HG02970 (cell line): ENCODE data around the gene FBXO27.
"Not testable (repeated sequence)": the region's sequence is repeated elsewhere in the genome, so short reads cannot be mapped to it uniquely, and the experiment has no call there.

Experiments
- ATAC-seq: cut with Tn5 transposase; IDR thresholded peaks from one replicate; pipeline ENCODE4 v1.9.1; 2021; ENCODE audit warnings: mild to moderate bottlenecking, moderate library complexity, moderate number of reproducible peaks; ENCODE audit not compliant: unreplicated experiment, low FRiP score

Gene FBXO27

DNA sequence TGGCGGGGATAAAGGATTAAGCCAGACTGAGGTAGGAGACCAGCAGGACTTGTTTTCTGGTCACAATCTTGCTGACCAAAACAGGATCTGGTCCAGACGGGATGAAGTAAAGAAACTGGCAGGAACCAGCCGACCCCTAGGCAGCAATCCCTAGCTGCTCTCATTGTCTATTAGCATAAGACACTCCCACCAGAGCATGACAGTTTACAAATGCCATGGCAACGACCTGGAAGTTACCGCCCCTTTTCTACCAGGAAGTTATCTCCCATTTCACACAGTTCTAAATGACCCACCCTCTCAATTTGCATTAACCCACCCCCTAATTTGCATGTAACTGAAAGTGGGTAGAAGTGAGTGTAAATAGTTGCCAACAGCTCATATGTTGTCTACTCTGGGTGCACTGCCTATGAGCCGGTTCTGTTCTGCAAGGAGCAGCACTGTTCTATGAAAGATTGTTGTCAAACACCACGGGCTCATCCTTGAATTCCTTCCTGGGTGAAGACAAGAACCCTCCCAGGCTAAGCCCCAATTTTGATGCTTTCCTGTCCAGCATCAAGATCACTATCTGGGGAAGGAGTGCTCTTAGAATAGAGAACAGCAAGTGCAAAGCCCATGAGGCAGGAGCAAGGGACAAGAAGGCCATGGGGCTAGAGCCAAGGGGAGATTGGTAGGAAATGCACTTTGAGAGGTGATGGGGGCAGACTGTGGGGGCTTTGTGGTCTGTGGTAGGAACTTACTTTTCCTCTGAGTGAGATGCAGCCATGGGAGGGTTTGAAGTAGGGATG lies 13.9 kb upstream of the FBXO27 start:
- ATAC-seq: no peak

- no peak for ATAC-seq
These were observed 13.2 kb upstream of the FBXO27 start for GRCh38 chr19:39045506-39045905.

GRCh38 chr19:39038098-39038497 lies 5.7 kb upstream of the FBXO27 start:
- ATAC-seq: no peak

- ATAC-seq: no peak
These were observed 4.8 kb upstream of the FBXO27 start for GRCh38 chr19:39037194-39037593.

GRCh38 chr19:39036581-39036980 lies 4.2 kb upstream of the FBXO27 start:
- ATAC-seq: no peak

DNA sequence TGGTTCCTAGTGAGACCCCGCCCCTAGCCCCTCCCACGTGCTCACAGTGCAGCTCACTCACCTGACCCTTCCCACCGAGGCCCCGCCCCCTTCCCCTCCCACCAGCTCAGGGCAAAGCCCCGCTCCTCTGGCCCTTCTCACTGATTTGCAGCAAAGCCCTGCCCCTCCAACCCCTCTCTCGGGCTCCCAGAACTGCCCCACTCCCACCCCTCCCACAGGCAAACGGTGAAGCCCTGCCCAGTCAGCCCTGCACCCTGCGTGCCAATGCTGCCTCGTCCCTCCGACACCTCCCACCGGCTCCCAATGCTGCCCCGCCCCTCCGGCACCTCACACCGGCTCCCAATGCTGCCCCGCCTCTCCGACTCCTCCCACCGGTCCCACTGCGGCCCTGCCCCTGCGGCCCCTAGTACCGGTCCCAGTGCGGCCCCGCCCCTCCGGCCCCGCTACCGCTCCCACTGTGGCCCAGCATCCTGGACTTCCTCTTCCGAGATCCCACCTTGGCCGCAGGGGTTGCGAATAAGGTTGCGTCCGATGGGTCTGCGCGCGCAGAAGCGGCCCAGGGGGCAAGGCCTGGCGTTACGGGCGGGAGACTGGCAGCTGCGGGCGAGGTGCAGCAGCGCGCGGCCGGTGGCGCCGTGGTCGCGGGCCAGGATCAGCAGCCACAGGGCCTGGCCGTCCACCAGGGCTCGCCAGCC lies 834 bp downstream of the FBXO27 start:
- ATAC-seq: no peak

GRCh38 chr19:39030854-39031367 lies 1.4 kb downstream of the FBXO27 start:
- no peak for ATAC-seq

GRCh38 chr19:39024875-39025641 lies 7.3 kb downstream of the FBXO27 start:
- no peak for ATAC-seq

GRCh38 chr19:39021063-39021462 lies 11.3 kb downstream of the FBXO27 start:
- ATAC-seq: no peak

DNA sequence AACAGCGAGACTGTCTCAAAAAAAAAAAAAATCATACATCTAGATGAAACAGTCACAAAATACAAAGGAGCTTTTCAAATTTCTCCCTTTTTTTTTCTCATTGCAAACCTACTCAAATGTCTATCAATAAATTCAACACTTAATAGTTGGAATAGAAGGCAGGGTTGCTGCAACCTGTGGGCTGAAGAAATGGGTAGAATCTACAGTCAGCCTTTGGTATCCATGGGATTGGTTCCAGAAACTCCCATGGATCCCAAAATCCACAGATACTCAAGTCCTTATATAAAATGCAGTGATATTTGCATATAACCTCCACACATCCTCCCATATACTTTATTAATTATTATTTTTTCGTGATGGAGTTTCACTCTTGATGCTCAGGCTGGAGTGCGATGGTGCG lies 14.7 kb downstream of the FBXO27 start:
- no peak for ATAC-seq

GRCh38 chr19:39017026-39017425 lies 15.3 kb downstream of the FBXO27 start:
- no peak for ATAC-seq

- ATAC-seq: no peak
These were observed 18.3 kb downstream of the FBXO27 start for GRCh38 chr19:39014037-39014436.

DNA sequence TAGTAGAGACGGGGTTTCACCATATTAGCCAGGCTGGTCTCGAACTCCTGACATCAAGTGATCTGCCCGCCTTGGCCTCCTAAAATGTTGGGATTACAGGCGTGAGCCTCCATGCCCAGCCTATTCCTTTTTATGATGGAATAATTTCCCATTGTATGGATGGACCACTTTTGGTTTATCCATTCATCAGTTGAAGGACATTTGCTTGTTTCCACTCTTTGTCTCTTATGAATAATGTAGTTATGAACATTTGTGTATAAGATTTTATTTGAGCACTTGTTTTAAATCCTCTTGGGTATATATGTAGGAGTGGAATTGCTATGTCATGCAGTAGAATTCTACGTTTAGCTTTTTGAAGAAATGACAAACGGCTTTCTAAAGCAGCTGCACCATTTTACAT lies 23.3 kb downstream of the FBXO27 start:
- no peak for ATAC-seq

DNA sequence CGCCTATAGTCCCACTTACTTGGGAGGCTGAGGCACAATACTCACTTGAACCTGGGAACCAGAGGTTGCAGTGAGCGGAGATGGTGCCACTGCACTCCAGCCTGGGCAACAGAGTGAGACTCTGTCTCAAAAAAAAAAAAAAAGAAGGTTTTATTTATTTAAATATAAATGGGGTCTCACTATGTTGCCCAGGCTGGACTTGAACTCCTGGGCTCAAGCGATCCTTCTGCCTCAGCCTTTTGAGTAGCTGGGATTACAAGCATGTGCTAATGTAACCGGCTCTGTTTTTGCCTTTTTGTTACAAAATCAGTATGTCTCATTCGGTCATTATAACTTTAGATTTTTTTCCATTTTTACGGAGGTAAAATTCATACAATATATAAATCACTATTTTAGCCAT lies 24.2 kb downstream of the FBXO27 start:
- no peak for ATAC-seq

DNA sequence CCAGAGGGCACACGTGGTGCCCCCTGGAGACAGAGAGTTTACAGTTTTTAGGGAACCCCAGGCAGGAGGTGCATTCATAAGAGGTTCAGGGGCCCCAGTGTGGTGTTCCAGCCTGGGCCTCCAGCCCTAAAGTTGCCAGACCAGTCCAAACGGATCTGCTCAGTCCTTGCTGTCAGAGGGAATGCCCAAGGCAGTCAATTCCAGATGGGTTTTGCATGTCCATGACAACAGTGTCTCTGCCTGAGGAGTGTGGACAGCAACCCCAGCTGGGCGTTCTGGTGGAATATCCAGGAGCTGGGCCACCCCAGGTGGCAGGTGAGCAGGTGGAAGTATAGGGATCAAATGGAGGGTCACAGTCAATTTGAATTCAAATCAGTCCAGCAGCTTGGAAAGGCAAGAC lies 25.3 kb downstream of the FBXO27 start:
- no peak for ATAC-seq

DNA sequence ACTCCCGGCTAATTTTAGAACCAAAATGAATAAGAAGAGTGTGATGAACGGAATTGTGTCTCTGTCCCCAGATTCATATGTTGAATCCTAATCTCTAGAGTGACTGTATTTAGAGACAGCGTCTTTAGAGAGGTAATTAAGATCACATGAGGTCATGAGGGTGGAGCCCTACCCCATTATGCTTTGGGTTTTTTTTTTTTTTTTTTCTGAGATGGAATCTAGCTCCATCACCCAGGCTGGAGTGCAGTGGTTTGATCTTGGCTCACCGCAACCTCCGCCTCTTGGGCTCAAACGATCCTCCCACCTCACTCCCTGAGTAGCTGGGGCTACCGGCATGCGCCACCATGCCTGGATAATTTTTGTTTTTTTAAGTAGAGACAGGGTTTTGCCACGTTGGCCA lies 27.9 kb downstream of the FBXO27 start:
- ATAC-seq: no peak

DNA sequence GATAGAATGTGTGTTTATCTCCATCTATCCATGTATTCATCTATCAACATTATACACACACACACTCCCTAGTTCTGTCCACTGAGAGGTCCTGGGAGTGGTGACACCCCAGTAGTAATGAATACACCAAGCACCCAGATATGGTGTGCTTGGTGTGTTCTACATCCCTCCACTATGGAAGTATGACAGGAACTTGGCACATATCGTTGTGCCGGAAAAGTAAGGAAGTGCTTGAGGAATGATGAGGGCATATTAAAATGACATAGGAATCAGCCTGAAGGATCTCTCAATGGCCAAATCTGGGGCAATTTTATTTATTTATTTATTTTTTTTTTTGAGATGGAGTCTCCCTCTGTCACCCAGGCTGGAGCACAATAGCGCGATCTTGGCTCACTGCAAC lies 28.6 kb downstream of the FBXO27 start:
- ATAC-seq: no peak

GRCh38 chr19:39003188-39003587 lies 29.2 kb downstream of the FBXO27 start:
- ATAC-seq: no peak

GRCh38 chr19:39001041-39001440 lies 31.3 kb downstream of the FBXO27 start:
- no peak for ATAC-seq

DNA sequence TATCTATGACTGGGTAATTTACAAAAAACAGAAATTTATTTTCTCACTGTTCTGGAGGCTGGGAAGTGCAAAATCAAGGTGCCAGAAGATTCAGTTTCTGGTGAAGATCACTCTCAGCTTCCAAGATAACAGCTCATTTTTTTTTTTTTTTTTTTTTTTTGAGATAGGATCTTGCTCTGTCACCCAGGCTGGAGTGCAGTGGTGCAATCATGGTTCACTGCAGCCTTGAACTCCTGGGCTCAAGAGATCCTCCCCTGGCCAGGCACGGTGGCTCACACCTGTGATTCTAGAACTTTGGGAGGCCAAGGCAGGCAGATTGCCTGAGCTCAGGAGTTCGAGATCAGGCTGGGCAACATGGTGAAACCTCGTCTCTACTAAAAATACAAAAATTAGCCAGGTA lies 34.8 kb downstream of the FBXO27 start:
- not testable (repeated sequence) for ATAC-seq

DNA sequence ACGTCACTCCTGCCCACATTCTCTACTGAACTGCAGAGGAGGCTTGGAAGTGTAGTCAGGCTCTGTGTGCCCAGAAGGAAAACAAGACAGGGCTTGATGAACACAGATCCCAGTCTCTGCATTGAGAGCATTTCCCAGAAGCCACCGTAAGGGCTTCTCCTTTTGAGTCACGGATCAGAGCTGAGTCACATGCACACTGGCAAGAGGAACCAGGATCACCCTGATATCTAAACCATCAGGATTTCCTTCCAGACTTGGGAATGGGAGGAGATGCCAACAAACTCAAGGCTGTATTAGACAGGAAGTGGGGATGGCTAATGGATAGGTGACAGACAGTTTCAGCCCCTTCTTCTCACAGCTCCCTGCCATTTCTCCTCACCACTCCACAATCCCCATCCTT lies 39.1 kb downstream of the FBXO27 start:
- no peak for ATAC-seq
